ENCODE data around the gene MBTPS2.
"Not testable (repeated sequence)": the region's sequence is repeated elsewhere in the genome, so short reads cannot be mapped to it uniquely, and the experiment has no call there.

MBTPS2 gene

DNA sequence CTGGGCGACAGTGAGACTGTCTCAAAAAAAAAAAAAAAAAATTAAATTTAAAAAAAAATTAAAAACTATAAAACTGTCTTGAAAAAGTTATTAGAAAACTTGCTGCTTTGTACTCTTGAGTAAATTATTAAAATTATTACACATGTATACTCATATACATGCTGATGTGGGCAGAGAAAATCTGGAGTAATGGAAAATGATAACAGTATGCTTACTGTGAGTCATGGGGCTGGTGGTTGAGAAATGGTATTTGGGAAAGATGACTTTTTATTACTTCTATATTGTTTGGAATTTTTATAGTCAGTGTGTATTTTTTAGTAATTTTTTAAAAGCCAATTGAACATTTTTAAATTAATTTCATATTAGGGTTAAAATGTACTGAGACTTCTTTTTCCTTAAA, 23.8 kb downstream of the MBTPS2 start:
- DNase-seq: no peak

DNA sequence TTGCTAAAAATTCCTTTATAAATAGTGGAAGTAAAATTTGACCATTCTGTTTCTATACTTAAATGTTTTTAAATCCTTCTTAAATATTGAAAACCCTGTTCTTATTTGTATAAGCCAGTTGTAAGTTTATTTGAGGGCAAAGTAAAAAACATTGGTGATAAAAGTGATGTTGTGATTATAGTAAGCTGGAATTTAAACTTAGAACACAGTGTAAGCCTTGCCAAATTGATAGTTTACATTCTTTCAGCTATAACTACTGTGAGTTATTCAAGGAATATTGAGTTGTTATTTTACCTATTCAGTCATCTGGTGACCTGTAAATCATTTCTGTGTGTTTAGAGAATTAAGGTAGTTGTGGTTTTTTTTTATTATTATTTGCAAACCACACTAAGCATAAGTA, 26.0 kb downstream of the MBTPS2 start:
- no peak for DNase-seq

DNA sequence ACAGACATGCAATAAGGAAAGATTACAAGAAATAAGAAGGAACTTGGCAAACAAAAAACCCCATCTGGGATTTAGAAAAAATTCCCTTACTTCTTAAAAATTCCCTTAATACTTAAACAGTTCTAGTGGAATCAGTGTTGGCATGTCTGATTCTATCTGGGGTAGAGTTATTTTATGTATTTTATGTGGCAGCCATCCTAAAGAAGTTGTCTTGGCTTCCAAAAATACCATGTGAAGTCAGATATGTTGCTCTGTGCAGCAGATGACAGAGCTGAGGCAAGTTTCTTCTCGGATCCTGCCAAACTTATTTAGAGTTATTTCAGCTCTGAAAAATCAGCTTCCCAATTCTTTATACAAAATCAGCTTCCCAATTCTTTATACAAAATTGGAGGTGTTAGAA, 31.1 kb downstream of the MBTPS2 start:
- DNase-seq: no peak

DNA sequence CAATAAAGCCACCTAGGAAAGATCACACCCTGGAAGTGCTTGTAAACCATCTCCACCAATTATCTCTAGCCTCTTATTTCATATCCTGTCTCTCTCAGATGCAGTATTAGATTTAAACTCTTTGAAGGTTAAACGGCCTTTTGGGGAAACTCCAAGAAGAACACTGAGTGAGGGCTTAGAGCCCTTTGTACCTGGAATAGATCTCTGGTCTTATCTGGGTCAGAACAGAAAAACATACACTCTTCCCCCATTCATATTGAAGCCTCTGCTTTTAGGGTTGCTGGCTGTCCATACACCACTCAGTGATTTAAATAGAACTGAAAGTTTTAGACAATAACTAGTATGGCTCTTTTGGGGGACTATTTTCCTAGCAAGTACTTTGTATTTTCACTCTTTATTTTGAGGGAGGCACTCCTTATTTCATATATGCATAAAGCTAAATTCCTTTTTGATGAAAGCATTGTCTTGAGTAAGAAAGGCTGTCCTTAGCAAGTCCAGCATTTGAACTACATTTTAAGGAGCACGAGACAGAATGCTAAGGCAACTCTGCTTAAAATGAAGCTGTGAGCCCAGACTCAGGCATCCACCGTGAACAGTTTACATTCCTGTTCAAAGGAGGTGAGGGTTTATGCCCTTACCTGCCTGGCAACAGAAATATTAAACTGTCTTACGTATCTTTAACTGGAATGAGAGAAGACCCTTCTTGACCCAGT, 33.8 kb downstream of the MBTPS2 start:
- no peak for DNase-seq

DNA sequence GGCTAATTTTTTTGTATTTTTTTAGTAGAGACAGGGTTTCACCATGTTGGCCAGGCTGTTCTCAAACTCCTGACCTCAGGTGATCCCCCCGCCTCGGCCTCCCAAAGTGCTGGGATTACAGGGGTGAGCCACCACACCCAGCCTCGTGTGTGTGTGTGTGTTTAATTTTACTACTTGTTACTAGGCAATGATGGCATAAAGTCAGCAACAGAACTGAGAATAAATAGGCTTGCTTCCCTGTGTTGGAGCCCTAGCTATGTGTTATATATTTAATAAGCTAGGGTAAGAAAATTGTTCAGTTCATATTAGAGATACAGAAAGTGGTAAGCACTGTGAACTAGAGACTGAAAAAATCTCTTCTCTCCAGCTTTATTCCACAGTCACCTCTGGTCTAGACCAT, 34.8 kb downstream of the MBTPS2 start:
- not testable (repeated sequence) for DNase-seq

DNA sequence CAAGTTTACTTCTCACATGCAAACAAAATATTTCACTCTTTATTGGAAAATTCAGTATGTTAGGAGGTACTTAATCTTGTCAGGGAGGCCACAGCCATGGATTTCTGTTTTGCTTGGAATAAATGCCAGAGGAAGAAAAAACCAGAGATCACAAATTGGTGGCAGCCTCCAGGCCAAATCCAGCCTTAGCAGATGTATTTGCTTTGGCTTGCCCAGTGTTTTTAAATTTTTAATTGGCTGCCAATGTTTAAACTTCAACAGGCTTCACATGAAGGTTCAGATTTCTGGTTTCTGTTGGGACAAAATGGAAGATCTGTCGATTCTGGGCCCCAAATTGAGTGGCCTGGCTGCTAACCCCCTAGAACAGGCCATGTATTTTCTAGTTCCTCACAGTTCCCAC, 35.6 kb downstream of the MBTPS2 start:
- DNase-seq: no peak

DNA sequence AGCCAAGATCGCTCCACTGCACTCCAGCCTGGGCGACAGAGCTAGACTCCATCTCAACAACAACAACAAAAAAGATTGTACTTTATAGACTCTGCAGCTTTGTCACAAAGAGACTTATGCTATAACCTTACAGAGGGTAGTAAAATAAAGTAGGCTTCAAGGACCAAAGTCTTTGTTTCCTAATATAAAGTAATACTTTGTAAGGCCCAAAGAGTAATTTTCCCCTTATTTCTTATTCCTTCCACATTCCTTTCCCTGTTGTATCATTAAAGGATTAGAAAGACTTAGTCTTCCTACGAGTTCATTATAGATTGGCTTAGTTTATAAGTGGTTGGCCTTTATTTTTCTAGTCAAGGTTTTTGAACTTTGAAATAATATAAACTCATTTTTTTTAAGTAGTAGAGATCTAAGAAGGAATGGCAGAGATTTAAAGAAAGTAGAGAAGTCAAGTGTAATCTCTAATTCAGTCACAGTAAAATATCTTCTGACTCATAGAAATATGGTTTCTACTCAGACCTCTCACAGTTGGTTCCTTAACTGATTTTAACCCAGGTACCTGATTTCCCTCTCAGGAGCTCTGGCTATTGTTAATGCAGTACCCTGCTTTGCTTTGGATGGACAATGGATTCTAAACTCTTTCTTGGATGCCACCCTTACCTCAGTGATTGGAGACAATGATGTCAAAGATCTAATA, 42.6 kb downstream of the MBTPS2 start:
- DNase-seq: no peak

DNA sequence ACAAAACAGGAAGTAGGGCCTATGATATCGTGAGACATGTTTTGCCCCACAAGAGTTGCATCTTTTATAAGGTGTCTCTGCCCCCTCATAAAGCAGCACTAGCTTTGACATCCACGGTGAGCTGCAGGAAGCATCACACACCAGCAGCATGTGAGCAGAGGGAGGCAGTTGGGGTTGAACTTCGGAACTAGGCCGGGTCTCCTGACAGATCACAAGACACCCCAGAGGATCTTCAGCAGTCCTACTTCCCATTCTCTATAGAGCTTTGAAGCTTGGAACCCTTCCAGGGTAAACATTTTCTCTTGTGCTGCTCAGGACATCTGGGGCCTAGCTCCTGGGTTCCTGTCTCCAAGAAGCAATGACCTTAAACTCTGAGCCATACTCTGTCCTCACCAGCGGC, 43.8 kb downstream of the MBTPS2 start:
- no peak for DNase-seq

DNA sequence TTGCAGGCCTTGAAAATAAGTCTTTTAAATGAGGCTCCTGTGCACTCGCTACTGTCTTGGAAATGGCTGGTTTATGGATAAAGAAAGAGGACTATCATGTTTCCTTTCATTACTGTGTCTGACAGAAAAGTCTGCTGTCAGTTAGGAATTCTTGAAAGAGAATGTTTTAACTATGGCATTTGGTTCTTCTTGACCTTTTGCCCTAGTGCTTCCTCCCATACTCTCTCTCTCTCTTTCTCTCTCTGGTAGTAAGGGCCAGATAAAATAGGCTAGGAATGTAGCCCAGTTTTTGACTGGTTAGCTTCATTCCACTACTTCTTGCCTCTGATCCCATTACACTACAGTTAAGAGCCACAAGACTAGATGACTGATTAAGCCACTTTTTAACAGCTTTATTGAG, 46.2 kb downstream of the MBTPS2 start:
- DNase-seq: no peak

DNA sequence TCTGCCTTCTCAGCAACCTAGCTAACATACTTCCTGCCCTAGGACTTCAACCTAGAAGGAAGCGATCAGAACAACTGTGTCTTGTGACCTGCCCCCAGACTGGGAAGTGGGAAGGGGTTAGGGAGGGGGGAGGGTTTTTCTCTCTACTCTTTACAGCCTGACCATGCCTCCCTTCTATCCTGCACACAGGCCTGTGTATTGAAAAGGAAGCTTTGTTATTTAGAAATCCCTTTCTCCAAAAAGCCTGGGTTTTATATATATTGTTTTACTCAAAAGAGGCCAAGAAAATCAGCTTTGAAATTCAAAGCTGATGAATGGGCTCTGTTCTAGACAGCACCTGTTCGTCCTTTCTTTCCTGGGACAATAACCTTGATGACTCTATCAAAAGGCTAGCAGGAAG, 65.9 kb downstream of the MBTPS2 start:
- DNase-seq: no peak

DNA sequence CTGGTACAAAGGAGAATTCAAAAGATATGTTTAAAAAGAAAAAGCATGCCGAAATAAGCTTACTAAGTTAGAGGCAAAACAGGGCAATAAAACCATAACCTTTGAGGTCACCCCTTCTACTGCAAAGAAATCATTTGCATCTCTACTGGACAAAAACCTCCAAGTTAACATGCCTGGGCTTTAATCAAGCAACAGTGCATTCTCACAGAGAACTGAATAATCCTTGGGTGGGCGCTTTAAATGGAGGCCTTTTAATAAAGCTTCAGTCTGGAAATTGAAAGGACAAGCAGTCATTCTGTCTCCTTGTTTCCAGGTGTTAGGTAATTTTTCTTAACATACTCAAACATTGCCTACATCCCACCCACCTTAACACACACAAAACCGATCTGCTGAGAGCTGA, 66.5 kb downstream of the MBTPS2 start:
- DNase-seq: no peak

DNA sequence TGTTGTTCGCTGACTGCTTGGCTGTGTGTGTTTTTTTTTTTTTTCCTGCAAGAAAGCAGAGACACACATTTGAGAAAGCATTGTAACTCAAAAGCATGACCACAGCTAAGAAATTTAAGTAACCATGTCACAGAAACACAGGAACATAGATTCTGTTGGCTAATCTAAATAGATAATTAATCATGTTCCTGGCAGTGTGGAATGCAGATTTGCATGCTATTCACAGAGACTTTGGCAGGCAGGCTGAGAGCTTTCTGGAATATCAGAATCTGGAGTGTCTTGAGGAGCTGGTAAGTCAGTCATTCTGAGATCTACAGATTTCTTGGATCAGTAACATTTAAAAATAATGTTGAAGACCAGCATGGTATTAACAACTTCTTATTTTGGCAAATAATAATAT, 67.8 kb downstream of the MBTPS2 start:
- DNase-seq: no peak

DNA sequence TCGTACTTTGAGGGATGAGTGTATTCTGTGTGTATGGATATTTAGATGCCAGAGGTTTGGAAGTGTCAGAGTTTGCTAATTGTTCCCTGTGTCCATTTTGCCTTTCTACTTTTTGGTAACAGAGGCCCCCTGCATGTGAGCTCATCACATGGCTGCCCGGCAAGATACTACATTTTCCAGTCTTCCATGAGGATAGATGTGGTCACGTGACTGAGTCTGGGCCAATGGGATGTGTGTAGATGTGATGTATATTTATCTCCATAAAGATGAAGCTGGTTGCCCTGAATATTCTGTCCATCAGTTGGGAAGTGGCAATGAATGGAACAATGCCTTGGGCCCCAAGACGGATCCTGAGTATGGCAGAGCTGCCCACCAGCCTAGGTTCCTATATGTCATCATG, 72.1 kb downstream of the MBTPS2 start:
- no peak for DNase-seq

DNA sequence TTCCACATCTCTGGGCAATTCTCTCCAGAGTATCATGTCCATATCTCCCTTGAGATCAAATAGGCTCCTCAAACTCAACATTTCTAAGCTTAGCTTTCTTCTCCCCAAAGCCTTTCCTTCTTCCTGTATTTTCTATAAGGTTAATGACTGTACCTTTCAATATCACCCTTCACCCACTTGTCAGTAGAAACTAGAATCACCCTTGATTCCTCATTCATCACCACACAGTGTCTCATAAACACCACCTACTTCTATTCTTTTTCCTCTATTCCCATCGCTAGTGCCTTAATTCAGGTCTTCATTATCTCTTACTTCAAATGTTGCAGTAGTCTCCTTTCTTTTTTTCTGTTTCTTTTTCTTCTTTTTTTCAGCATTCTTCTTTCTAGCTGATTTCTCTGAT, 72.8 kb downstream of the MBTPS2 start:
- DNase-seq: no peak

DNA sequence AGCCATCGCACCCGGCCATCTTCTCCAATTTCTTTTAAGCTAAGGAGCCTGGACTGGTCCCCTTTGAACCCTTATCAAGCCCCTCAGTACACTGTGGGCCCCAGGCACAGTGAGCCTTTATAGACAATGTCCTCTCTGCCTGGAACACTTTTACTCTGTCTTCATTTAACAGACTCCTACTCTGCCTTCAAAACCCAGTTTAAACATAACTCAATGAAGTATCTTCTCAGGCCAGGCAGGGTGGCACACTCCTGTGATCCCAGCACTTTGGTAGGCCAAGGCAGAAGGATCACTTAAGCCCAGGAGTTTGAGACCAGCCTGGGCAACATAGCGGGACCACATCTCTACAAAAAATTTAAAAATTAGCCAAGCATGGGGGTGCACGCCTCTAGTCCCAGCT, 73.6 kb downstream of the MBTPS2 start:
- DNase-seq: no peak

DNA sequence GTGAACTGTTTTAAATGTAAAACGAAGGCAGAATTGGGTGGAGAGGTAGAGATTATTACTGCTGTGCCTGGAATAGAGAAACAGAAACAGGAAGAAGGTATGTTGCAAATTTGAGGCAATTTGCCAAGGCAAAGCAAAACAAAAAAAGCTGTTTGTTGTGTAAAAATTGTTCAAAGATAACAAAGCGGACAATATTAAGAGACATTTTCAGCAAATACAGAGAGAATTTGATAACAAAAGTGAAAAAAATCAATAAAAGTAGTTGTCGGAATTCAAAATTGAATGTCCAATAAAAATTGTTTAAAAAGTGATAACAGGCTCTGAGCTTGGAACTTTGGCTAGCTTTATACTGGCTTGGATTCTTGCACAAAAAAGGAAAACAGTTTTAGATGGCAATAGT, 86.7 kb downstream of the MBTPS2 start:
- DNase-seq: no peak

DNA sequence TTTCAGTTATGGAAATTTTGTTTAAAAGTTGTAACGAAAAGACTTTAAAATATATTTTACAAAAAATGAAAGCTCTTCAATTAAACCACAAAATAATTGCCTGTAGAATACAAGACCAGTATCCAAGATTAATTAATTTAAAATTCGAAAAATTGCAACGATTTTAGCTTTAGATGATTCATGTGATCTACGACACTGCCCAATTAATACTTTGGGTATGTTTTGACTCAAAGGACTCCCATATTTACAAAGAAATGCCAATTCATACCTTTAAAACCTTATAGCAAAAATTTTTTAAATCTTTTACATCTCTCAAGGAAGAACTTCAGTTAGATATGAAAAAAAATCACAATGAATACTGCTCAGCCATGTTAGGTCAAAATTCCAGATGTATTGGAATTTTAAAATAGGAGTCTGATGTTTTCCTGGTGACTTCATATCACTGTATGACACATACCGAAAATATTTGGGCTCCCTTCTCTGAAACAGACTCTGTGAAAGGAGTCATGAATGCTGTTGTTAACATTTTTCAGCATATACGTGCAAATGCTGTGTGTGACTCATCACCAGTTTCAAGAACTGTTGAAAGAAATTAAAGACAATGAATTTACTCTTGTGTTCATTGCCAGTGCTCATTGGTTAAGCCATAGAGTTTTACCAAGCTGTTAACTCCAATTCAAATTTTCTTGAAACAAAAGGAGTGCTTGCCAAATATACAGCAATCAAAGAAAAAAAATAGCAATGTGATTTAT, 87.3 kb downstream of the MBTPS2 start:
- DNase-seq: no peak

DNA sequence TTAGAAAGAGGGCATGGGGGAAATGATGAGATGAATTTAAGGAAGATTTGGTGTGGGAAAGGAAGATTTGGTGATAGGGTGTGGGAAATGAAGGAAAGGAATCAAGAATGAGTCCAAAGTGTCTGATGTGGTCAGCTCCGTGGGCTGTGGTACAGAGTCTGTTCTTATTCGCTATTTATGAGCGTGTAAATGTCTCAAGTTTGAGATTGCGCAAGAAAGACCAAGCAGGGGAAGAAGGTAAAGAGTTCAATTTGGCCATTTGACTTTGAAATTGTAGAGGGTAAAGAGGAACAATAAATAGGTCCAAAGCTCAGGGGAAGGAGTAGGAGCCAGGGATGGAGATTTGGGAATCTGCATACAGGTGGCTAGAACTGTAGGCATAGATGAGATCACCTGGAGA, 89.8 kb downstream of the MBTPS2 start:
- no peak for DNase-seq

DNA sequence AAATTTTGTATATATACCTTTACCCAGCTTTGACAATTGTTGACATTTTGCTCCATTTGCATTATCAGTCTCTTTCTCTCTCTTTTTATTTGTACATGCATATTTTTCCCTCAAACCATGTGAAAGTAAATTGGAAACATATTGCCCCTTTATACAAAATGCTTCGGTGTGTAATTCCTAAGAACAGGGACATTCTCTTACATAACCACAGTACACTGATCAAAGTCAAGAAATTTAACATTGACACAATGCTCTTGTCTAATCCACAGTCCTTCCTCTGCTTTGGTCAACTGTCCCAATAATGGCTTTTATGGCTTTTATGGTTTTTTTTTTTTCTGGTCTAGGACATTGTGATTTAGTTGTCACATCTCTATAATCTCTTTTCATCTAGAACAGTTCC, 91.6 kb downstream of the MBTPS2 start:
- no peak for DNase-seq

DNA sequence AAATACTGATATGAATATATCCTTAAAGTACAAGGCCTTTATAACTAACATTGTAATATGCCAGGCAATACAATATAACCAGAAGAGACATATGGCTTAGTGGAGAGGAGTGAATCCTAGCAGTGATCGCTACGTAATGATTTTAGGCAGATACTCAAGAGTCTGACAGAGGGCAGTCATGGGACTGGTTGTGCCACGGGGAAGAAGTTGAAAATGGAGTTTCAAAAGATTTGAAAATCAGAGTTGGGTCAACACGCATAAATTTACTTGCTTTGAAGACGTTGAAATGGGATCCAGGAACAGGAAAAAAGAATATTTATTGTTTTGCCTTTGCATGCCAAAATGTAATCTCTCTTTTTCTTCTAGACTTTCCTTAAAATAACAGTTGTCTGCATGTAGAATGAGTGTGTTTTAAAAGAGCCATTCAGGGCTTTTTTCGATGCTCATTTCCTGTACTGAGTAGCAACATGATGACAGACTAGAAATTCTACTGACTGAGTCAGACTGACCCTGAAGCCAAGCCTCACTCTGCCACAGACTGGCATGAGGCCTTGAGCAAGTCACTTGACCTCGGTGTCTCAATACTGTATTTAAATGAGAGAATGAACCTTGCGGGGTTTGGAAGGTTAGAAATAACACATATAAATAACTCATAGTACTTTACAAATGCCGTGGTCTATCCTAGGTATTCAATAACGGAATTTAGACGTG, 93.0 kb downstream of the MBTPS2 start:
- DNase-seq: peak; percentile 39

DNA sequence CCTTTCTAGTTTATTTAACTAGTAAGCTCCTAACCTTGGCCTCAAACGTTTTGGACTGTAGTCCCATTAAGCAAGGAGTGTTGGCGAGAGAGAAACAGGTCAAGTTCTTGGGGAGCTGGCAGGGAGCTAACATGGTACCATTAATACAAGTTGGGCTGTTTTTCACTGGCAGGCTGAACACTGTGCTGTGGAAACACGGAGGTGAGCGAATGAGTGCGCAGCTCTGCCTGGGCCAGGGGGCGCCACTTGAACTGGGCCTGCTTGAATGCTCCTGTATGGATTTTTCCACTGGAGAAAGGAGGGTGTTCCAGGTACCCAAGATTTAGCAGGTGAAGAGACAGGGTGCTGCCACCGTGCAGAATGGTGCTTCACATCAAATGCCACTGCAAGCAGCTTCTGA, 93.7 kb downstream of the MBTPS2 start:
- DNase-seq: no peak

DNA sequence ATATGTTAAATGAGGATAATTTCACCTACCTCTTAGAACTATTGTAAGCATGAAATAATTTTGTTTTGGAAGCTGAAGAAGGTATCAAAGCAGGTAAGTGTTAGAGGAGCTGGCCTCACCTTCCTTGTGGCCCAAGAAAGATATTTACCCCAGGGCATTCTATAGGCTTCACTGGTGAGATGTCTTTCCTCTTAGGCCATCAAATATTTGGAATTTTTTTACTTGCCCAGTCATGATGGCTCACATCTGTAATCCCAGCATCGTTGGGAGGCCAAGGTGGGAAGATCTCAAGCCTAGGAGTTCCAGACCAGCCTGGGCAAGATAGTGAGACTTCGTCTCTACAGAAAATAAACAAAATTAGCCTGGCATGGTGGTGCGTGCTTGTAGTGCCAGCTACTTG, 95.0 kb downstream of the MBTPS2 start:
- no peak for DNase-seq
